ENCODE measurements around the gene RNF41. TPM values are rescaled to one million over a fixed set of nuclear protein-coding genes. Genes with fewer than 3 reads are reported as not detected.

RNF41 gene
- total and polyA plus RNA-seq, 2 experiments from 2014 or later, result 17.3 to 37.2 TPM

DNA sequence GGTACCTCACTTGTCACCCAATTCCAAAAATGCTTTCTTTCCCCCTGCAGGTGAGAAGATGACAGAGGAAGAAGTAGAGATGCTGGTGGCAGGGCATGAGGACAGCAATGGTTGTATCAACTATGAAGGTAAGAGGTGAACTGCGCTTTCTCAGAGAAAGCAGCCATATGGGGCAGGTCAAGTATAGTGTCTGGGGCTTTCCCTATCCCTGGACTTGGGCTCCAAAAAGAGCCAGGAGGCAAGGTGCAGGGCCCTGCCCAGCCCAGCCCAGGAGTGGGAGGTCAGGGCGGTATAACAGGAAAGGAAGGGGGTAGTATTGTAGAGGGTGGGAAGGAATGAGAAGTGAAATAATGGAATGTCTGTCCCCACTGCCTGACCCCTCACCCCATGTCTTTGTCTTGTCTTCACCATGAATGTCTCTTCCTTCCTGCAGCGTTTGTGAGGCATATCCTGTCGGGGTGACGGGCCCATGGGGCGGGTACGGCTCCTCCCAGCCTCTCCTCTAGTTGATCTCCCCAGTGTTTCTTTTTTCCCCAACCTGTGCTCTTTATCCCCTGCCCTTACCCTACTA, 61.4 kb downstream of the RNF41 start:
- peak in 1 of 2 donors; percentile 55 for DNase-seq (ENCODE audit: low read depth in 1 of 2, low spot score in 1 of 2)
- H3K4me1 ChIP-seq (ENCODE audit: low read depth), result peaks cover 28% of the 10 kb centered on the region

DNA sequence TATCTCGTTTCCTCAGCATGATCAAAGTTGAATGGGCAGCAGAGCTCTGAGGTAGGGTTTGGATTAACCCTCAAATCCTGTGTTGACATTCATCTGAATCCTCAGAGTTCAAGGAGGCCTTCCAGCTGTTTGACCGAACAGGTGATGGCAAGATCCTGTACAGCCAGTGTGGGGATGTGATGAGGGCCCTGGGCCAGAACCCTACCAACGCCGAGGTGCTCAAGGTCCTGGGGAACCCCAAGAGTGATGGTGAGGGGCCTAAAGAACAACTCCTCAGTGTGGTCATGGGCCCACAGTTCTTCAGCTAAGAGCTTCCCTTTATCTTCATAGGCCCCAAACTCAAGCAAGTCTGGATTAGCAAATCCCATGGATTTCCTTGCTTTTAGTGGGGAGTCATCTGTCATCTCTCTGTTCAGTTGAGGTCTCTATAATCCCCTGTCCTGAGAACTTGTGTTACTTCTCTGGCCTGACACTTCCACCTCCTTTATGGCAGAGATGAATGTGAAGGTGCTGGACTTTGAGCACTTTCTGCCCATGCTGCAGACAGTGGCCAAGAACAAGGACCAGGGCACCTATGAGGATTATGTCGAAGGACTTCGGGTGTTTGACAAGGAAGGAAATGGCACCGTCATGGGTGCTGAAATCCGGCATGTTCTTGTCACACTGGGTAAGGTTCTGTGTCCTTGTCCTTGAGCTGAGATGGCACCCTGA, 62.1 kb downstream of the RNF41 start:
- TF ChIP-seq, protein P1, sequence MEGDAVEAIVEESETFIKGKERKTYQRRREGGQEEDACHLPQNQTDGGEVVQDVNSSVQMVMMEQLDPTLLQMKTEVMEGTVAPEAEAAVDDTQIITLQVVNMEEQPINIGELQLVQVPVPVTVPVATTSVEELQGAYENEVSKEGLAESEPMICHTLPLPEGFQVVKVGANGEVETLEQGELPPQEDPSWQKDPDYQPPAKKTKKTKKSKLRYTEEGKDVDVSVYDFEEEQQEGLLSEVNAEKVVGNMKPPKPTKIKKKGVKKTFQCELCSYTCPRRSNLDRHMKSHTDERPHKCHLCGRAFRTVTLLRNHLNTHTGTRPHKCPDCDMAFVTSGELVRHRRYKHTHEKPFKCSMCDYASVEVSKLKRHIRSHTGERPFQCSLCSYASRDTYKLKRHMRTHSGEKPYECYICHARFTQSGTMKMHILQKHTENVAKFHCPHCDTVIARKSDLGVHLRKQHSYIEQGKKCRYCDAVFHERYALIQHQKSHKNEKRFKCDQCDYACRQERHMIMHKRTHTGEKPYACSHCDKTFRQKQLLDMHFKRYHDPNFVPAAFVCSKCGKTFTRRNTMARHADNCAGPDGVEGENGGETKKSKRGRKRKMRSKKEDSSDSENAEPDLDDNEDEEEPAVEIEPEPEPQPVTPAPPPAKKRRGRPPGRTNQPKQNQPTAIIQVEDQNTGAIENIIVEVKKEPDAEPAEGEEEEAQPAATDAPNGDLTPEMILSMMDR (IDR thresholded peaks at IDR 0.05; ENCODE audit: low read depth, low read length), result no peak
- Histone ChIP-seq H3K27ac (peak overlapping the region; percentile 100), H3K36me3 (peaks cover 60% of the 10 kb centered on the region), H3K4me1 (ENCODE audit: low read depth) (peaks cover 28% of the 10 kb centered on the region), H3K27me3 (no peaks in the 10 kb centered on the region), H3K4me3 (peak overlapping the region; percentile 86), H3K9me3 (ENCODE audit: low read depth) (no peaks in the 10 kb centered on the region)
- no peak for DNase-seq (ENCODE audit: low read depth in 1 of 2, low spot score in 1 of 2)

More for the DNA sequence above, 61.4 kb downstream of the RNF41 start:
- Histone ChIP-seq H3K4me3 (peak overlapping the region; percentile 86), H3K27me3 (no peaks in the 10 kb centered on the region), H3K9me3 (ENCODE audit: low read depth) (no peaks in the 10 kb centered on the region), H3K36me3 (peaks cover 61% of the 10 kb centered on the region), H3K27ac (peak overlapping the region; percentile 100)
- TF ChIP-seq, protein P1 (IDR thresholded peaks at IDR 0.05; ENCODE audit: low read depth, low read length), result no peak

GRCh38 chr12:56158926-56159461, 62.7 kb downstream of the RNF41 start:
- peak; percentile 87 to 90 for DNase-seq (ENCODE audit: low read depth in 1 of 2, low spot score in 1 of 2)
- Histone ChIP-seq H3K36me3 (peaks cover 53% of the 10 kb centered on the region), H3K27ac (peak overlapping the region; percentile 100), H3K4me1 (ENCODE audit: low read depth) (peaks cover 28% of the 10 kb centered on the region), H3K27me3 (no peaks in the 10 kb centered on the region), H3K9me3 (ENCODE audit: low read depth) (no peaks in the 10 kb centered on the region), H3K4me3 (peak overlapping the region; percentile 86)
- TF ChIP-seq, protein P1 (IDR thresholded peaks at IDR 0.05; ENCODE audit: low read depth, low read length), result no peak

DNA sequence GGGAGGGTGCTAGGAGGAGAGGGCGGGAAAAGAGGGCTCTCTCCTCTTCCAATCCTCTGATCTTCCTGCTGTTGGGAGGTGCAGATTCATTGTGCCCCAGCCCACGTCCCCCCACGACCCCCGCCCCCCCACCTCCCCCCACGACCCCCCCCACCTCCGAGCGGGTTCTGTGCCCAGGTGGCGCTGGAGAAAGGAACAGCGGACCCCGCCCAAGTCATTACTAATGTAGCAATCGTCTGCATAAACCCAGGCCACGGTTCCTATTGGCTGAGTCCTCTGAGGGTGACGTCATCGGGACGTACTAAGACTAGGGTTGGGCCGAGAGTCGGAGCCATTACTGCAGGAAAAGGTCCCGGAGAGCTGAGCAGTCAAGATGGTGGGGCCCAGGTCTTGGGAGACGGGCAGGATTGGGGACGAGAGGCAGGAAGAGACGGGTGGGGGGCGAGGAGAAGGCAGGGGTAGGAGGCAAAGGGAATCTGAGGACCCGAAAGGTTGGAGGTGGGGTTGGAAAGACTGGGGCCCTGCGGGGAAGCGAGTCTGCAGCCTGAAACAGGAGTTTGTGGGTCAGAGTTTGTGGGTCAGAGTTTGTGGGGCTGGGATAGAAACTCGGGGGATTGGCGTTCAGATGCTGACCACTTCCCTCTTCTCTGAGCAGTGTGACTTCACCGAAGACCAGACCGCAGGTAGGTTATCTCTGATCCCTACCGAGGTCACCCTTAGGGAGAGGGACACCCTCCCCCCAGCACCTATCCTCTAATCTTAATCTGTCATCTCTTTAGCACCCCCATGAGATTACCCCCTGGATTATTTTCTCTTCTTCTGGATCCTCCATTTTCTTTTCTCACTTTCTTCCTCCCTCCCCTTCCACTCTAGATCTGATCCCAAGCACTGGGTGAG, 63.4 kb downstream of the RNF41 start, which contains the start of gene MYL6:
Gene MYL6 (plus strand): TSS at position 331 of the 897 bp plus-strand sequence. CDS start 43 bp downstream, at position 374.
- peak; percentile 98 to 99 for DNase-seq (ENCODE audit: low read depth in 1 of 2, low spot score in 1 of 2)
- Histone ChIP-seq H3K9me3 (ENCODE audit: low read depth) (no peaks in the 10 kb centered on the region), H3K4me1 (ENCODE audit: low read depth) (peaks cover 29% of the 10 kb centered on the region), H3K36me3 (peaks cover 47% of the 10 kb centered on the region), H3K27me3 (no peaks in the 10 kb centered on the region), H3K27ac (peak within 1 kb of the TSS; percentile 100), H3K4me3 (peak within 1 kb of the TSS; percentile 86)
- TF ChIP-seq, protein P1 (IDR thresholded peaks at IDR 0.05; ENCODE audit: low read depth, low read length), result no peak

Data from cardiac muscle cell (in vitro differentiated cells and primary cell).